GM04503 (cell line): ENCODE data around the gene MYL12B.
"Not testable (repeated sequence)": the region's sequence is repeated elsewhere in the genome, so short reads cannot be mapped to it uniquely, and the experiment has no call there.

Experiments
- DNase-seq: peaks from one replicate; pipeline ENCODE4 v3.0.0-alpha.2; 2012; ENCODE audit warnings: low read depth

Gene MYL12B

DNA sequence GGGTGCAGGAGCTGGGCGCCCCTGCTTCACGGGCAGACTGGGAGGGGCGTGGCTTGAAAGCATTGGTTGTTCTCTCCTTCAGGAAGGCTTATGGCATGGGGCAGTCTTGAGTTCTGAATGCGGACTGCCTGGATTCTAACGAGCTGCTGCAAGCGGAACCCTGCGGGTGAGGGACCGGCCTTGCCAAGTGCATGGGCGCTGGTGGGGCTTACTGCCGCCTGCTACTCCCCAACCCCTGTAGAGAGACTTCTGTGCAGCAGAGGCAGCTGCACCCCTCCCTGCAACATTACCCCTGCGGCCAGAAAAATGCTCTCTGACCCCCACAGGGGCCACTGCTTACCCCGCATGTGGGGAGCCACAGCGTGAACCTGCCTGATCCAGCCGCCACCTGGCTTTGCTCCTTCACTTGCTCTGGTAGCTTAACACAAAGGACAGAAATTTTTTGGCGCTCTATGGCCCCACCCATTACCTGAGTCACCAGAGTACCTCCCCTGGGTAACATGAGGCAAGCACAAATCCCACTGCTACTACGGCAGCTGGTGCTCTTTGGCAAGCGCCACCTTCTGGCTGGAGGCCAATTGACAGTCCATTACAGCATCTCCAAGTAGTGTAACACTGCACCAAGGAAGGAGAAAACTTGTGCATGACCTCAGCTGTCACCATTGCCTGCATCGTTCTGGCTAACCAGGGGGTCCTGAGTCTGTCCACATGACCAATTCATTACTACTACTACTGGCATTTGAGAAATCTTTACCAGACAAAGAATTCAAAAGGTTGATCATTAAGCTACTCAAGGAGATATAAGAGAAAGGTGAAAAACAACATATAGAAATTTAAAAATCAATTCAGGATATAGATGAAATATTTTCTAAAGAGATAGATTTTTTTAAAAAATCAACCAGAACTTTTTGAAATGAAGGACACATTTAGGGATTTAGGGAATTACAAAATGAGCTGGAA is 35.4 kb downstream of the MYL12B start:
- DNase-seq = no peak

DNA sequence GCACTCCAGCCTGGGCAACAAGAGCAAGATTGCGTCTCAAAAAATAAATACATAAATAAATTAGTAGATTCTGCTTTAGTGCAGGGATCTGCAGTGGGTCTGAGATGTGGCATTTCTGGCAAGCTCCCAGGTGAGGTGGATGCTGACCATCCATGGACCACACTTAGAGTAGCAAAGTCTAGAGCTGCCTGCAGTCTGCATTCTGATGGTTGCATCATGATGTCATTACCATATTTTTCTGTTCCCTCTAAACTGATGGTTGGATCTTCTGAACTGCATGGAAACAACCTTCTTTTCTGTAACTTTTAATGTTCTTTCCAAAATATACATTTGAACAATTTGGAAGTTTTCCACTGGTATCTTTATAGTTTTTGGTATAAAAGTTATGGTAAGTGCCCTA is 42.9 kb downstream of the MYL12B start:
- DNase-seq = no peak

DNA sequence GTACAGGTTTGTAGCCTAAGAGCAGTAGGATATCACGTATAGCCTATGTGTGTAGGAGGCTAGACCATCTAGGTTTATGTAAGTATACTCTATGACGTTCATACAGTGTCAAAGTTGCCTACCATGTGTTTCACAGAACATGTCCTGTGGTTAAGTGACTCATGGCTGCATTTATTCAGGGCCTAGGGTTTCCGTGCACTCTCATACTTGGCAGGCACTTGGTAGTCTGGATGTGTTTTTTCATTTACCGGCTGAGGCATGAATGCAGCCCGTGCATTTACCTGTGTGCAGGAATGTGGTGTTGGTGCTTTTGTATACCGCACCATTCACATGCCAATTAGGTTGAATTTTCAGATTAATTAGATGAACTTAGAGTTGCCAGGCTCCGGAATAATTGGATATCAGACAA is 43.4 kb downstream of the MYL12B start:
- peak; percentile 74 for DNase-seq

DNA sequence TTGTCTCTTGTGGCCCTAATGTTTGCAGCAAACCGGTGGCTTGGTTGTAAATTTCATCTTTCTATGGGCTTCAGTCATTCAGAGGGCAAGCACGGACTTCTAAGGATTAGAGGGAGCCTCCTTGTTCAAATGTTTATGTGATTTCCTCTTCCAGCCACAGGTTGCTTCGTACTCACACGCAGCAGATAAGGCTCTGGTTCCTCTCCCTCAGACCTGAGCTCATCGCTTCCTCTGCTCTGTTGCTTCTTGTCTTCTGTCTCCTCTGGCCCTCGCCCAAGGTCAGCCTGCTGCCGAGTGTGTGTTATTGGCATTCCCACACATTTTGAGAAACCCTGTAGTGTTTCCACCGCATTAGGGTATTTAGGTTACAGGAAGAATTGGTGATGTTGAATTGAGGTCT is 44.0 kb downstream of the MYL12B start:
- no peak for DNase-seq

DNA sequence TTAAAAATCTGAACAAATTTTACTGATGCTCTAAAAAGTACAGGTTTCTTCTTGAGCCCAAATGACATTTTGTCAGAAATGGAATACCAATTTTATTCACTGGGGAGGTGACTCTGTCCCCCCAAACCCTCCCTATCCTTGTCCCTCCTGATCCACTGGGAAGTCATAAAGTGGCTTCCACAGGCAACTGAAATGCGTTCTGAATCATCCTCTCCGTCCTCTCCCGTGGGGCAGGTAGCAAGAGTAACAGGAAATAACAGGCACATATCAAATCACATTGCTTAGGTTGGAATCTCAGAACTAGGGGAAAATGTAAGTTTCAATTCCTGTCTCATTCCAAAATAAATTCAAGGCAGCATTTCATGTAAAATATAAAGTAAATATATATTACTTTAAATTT is 44.5 kb downstream of the MYL12B start:
- DNase-seq = no peak

DNA sequence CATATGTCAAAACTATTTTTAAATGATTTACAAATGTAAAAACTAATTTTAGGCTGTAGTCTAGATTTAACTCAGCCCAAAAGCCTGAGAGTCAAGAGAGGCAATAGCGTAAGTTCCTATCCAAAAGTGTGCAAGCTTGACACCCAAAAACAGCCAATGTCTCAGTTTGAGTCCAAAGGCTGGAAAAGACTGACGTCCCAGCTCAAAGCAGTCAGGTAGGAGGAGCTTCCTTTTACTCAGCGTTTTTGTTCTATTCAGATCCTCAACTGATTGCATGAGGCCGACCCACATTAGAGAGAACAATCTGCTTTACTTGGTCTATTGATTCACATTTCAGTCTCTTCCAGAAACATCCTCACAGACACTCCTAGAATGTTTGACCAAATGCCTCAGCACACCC is 51.8 kb downstream of the MYL12B start:
- DNase-seq = no peak

DNA sequence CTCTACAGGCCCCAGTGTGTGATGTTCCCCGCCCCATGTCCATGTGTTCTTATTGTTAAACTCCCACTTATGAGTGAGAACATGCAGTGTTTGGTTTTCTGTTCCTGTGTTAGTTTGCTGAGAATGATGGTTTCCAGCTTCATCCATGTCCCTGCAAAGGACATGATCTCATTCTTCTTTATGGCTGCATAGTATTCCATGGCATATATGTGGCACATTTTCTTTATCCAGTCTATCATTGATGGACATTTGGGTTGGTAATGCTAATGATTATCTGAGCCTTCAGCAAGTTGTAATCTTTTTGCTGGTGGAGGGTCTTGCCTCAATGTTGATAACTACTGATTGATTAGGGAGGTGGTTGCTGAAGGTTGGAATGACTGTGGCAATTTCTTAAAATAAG is 53.4 kb downstream of the MYL12B start:
- DNase-seq = not testable (repeated sequence)

DNA sequence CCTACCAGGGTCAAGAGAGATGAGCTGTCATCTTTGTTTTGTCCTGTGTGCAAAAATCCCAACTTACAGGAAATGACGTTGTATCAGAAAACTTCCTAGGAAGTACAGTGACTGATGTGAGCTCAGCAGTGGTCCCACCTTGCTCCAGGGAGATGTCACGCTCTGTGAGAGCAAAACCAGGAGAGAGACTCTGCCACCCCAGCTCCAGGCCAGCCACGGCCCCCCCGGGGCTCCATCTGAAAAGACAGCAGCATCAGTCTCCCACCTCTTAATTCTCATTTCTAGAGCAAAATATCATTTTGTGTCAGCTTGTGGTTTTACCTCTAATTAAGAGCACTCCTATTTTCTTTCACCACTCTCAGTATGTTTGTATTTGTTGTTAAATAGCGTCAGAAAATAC is 57.5 kb downstream of the MYL12B start:
- DNase-seq = no peak

DNA sequence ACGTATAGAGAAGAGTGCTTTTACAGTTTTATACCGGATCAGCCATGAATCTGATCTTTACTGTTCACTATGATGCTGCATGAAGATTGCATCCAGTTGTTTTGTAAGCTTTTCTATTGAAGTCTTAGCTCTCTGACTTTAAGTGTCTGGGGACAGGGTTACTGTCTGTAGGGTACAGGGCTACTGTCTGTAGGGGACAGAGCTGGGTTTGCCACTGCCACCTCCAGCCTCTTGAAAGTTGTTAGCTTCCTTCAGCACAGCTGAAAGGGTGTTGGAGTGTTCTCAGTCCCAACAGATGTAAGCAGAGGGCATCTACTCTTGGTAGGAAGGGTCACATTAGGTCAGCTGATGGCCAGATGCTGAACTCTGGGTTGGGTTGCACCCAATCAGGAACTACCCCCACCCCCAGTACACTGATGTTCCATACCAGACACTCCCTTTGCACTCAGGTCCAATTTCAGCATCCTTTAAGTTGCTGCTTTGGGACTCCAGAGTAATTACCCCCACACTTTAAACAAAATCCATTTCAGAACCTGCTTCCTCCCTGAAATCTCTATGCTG is 58.0 kb downstream of the MYL12B start:
- DNase-seq = no peak

DNA sequence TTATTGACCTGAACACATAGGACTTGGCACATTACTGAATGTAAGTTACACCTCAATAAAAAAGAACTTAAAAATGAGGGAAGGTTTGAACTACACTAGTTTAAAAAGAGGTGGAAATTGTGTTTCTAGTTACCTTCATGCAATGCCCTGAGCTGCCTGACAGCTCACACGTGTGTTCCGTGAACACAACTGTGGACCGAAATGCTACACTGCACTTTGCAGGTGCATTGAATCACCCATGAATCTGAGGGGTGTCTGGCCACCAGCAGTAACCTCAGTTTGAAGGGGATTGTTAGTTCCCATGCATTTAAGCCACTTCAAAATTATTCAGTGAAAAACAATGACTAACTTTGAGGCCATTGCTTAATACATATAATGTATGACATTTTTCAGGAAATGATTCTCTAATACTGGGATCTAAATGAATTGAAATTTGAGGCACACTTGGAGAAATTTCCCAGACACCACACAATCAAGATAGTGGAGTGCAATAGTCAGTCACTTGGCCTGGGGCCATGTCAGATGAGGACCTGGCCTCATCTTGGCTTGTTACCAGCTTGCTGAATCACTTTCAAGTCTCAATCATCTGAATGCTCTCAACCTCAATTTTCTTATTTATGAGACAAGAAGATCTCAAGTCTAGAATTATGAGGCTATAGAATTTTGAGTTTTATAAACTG is 59.3 kb downstream of the MYL12B start:
- no peak for DNase-seq

DNA sequence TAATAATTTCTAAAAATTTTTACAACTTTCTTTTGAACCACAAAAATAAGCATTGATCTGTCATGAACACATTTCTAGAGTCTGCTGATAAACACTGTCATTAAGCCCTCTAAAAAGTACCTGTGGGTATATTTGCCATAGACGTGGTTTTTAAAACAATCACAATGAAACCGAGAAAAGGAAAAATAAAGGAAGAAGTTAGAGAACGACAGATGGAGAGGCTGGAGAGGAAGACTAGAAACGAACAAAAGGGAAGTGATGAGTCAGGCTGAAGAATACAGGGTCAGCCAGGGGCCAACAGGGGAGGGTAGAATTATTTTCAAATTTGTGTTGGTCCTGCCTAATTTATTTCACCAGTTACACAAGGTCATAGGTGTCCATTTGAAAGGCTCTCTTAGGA is 62.0 kb downstream of the MYL12B start:
- DNase-seq = no peak
